GM18519 (cell line): ENCODE results near the gene MTMR3.

Experiments used
- ATAC-seq: cut with Tn5 transposase; IDR thresholded peaks from one replicate; pipeline ENCODE4 v1.9.1; 2021; ENCODE audit warnings: mild to moderate bottlenecking, moderate library complexity; ENCODE audit not compliant: unreplicated experiment, low FRiP score

Gene MTMR3

GRCh38 chr22:30020511-30020910 is 137.5 kb downstream of the MTMR3 start:
- no peak for ATAC-seq

- no peak for ATAC-seq
Measured at GRCh38 chr22:30021338-30021737, 138.4 kb downstream of the MTMR3 start.

- ATAC-seq: no peak
Measured at GRCh38 chr22:30021881-30022619, 139.1 kb downstream of the MTMR3 start.

GRCh38 chr22:30023099-30023660 is 140.2 kb downstream of the MTMR3 start:
- no peak for ATAC-seq

- ATAC-seq: no peak
Measured at GRCh38 chr22:30024231-30024630, 141.3 kb downstream of the MTMR3 start.

GRCh38 chr22:30025221-30025620 is 142.2 kb downstream of the MTMR3 start:
- ATAC-seq: no peak

- ATAC-seq: no peak
Measured at GRCh38 chr22:30026756-30027155, 143.8 kb downstream of the MTMR3 start.

GRCh38 chr22:30027169-30027568 is 144.2 kb downstream of the MTMR3 start:
- ATAC-seq: no peak

- no peak for ATAC-seq
Measured at GRCh38 chr22:30027791-30028190, 144.8 kb downstream of the MTMR3 start.

- ATAC-seq: no peak
Measured at GRCh38 chr22:30028731-30029130, 145.8 kb downstream of the MTMR3 start.

- no peak for ATAC-seq
Measured at GRCh38 chr22:30029512-30029911, 146.5 kb downstream of the MTMR3 start.

- no peak for ATAC-seq
Measured at GRCh38 chr22:30030329-30030728, 147.4 kb downstream of the MTMR3 start.

- no peak for ATAC-seq
Measured at GRCh38 chr22:30031328-30031727, 148.4 kb downstream of the MTMR3 start.

GRCh38 chr22:30031764-30032455 is 148.9 kb downstream of the MTMR3 start:
- no peak for ATAC-seq

GRCh38 chr22:30033137-30033536 is 150.2 kb downstream of the MTMR3 start:
- no peak for ATAC-seq

- ATAC-seq: no peak
Measured at GRCh38 chr22:30033901-30034300, 150.9 kb downstream of the MTMR3 start.

- ATAC-seq: no peak
Measured at GRCh38 chr22:30036656-30037055, 153.7 kb downstream of the MTMR3 start.

GRCh38 chr22:30038219-30038618 is 155.2 kb downstream of the MTMR3 start:
- no peak for ATAC-seq

- no peak for ATAC-seq
Measured at GRCh38 chr22:30040499-30041260, 157.7 kb downstream of the MTMR3 start.

GRCh38 chr22:30041475-30041874 is 158.5 kb downstream of the MTMR3 start:
- no peak for ATAC-seq

- no peak for ATAC-seq
Measured at GRCh38 chr22:30041881-30042280, 158.9 kb downstream of the MTMR3 start.
